Heart left ventricle (tissue), 16 donors: ENCODE data around the gene TGFBR3L. TPM values are rescaled to one million over a fixed set of nuclear protein-coding genes. Genes with fewer than 3 reads are reported as not detected.

ENCODE experiments used
- ATAC-seq, 4 donors: fragments of 200-7000 bp; cut with Tn5 transposase; one replicate each; pipeline ENCODE4 v1.9.1; 2020 to 2022; ENCODE audit warnings: moderate library complexity in 4 of 4, mild to moderate bottlenecking in 3 of 4, moderate number of reproducible peaks in 1 of 4
- DNase-seq, 5 donors: peaks; one replicate each; pipeline ENCODE4 v3.0.0-alpha.2; 2020
- H3K27ac ChIP-seq, 12 donors: fragments of 200-600 bp; sonication (generic) in 4 of 12; one replicate each; pipeline versions ENCODE4 v1.5.0 to v1.8.0; 2016 to 2022; ENCODE audit warnings: mild to moderate bottlenecking in 2 of 12
- H3K27me3 ChIP-seq, 9 donors: fragments of 200-600 bp; sonication (generic) in 2 of 9; one replicate each; pipeline versions ENCODE4 v1.5.1 to v1.8.0; 2016 to 2022; ENCODE audit warnings: mild to moderate bottlenecking in 3 of 9
- H3K36me3 ChIP-seq, 9 donors: fragments of 200-600 bp; sonication (generic) in 2 of 9; one replicate each; pipeline versions ENCODE4 v1.5.0 to v1.8.0; 2018 to 2022; ENCODE audit warnings: mild to moderate bottlenecking in 2 of 9
- H3K4me1 ChIP-seq, 12 donors: fragments of 200-600 bp; sonication (generic) in 4 of 12; one replicate each; pipeline versions ENCODE4 v1.5.0 to v1.8.0; 2016 to 2022; ENCODE audit warnings: mild to moderate bottlenecking in 3 of 12
- H3K4me3 ChIP-seq, 12 donors: fragments of 200-600 bp; sonication (generic) in 4 of 12; one replicate each; pipeline versions ENCODE4 v1.5.0 to v1.8.0; 2017 to 2022; ENCODE audit warnings: mild to moderate bottlenecking in 9 of 12, moderate library complexity in 4 of 12
- H3K9me3 ChIP-seq, 12 donors: fragments of 200-600 bp; sonication (generic) in 4 of 12; one replicate each; pipeline versions ENCODE4 v1.5.0 to v1.8.0; 2016 to 2022; ENCODE audit warnings: mild to moderate bottlenecking in 1 of 12
- POLR2A ChIP-seq, 2 donors: fragments of 450-650 bp; IDR thresholded peaks; one replicate each; pipeline ENCODE4 v1.6.1; 2017; ENCODE audit warnings: antibody characterized with exemption in 2 of 2, mild to moderate bottlenecking in 2 of 2, moderate library complexity in 2 of 2
- WGBS, 4 donors: extraction: QIAGEN DNeasy Blood & Tissue Kit in 2 of 4; methylation state at CpG; one replicate each; pipeline versions ENCODE4 v1.1.5 to v1.1.7; 2013 to 2018; 5-methylcytosine and 5-hydroxymethylcytosine counted together
- intact Hi-C, 10 donors: fragments of 100-400 bp; cut with DNase I; formaldehyde crosslinking; loops; one replicate each; pipeline versions ENCODE4 v1.11.1 to v1.14.2; 2022
- polyA plus RNA-seq, 2 donors: library from polyadenylated mRNA; stranded (reverse); fragments of 200-250 nt; gene quantifications; one replicate each; pipeline ENCODE4 v1.2.3, GENCODE V29; 2013
- total RNA-seq, 9 donors: library from RNA; depleted of rRNA in 2 of 9; stranded (reverse); fragments of >200 nt in 2 of 9; fragmentation: NEBNext Ultra II Directional in 3 of 9; extraction: Animal tissue kit (Norgen Biotek cat#: 25700) in 3 of 9; gene quantifications; one replicate each; pipeline versions ENCODE4 v1.1.0 to v1.2.4, GENCODE V29; 2016 to 2023
- TF ChIP-seq, protein P1 (sequence below), 12 donors: fragments of 200-600 bp; sonication (generic) in 4 of 12; IDR thresholded peaks; one replicate each; pipeline versions ENCODE4 v1.5.0 to v1.8.0; 2018 to 2022; ENCODE audit warnings: antibody characterized with exemption in 12 of 12, mild to moderate bottlenecking in 5 of 12
- donor health status: ischemic (EF 13 %, LVEDD 7.1; RV severe dilation, severe dysfunction).
- donor health status: healthy with polysubstance abuse.
- donor health status: DM: no; HTN: yes; CAD: no.
- donor health status: DM: no; HTN: no; CAD: no.
- donor health status: ischemic (EF 25% LVEDD 6.9; RV normal size, moderate dysfunction).
- donor health status: ischemic (EF 25% LVEDD 5.7; RV mildly dilated, moderate dysfunction).
- donor health status: healthy.
- donor health status: DM: yes; HTN: yes; CAD: no.
- donor health status: ischemic (EF 35%, LVEDD 5.7; RV mildly dilated, moderate dysfunction).
- donor health status: nonischemic (EF 11% LVEDD 7.7; RV severe dilation, severe dysfunction).
- donor health status: DM: yes; HTN: yes; CAD: no.
- donor health status: PGD.
- donor health status: ischemic (EF 29% LVEDD 5.4; RV normal size, mild dysfunction).
- donor health status: nonischemic (EF 23%, LVEDD 6.1; RV moderate dilation, normal function).

The TGFBR3L gene
- total and polyA plus RNA-seq, 11 donors = 0.76 to 41.2 (median 6.8) TPM

DNA sequence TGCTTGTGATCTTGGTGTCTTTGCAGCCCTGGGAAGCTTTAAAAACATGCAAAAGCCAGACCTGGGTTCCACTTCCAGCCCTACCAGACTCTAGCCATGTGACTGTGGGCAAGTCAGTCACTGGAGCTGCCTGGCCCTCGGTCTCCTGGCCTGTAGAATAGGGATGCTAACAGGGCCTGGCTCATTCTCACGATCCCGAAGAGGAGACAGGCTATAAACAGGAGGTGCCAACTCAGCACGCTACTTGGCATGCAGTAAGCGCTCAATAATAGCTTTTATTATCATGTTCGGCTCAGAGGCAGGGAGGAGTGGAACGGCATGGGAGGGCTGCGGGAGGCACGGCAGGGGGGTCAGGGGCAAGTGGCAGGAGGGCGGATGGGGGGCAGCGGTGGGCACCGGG is 9.6 kb downstream of the TGFBR3L start:
- H3K9me3 ChIP-seq = no peaks in the 10 kb centered on the region
- DNase-seq (no peak), ATAC-seq (no peak)
- no peak overlapping the region for H3K4me3 ChIP-seq
- H3K27ac ChIP-seq = peak overlapping the region in 1 of 12 donors; percentile 96
- H3K27me3 ChIP-seq = peaks cover 0 to 2% (median under 1%) of the 10 kb centered on the region in 9 donors
- intact Hi-C loops = loop anchor here in 6 of 10 donors (2.0 to 5.0 kb wide), 4 partner anchors 67 to 72 kb away; no protein-coding TSS in a partner anchor
- H3K36me3 ChIP-seq = peaks cover 0 to 28% (median 14%) of the 10 kb centered on the region in 9 donors
- 73 to 84% (median 78%) methylated on average over 8 to 12 of the region's 12 CpGs for WGBS, 4 donors
- H3K4me1 ChIP-seq = peaks cover 8 to 66% (median 43%) of the 10 kb centered on the region in 12 donors
- no peak for TF ChIP-seq POLR2A (IDR thresholded peaks at IDR 0.05)
- TF ChIP-seq, protein P1, sequence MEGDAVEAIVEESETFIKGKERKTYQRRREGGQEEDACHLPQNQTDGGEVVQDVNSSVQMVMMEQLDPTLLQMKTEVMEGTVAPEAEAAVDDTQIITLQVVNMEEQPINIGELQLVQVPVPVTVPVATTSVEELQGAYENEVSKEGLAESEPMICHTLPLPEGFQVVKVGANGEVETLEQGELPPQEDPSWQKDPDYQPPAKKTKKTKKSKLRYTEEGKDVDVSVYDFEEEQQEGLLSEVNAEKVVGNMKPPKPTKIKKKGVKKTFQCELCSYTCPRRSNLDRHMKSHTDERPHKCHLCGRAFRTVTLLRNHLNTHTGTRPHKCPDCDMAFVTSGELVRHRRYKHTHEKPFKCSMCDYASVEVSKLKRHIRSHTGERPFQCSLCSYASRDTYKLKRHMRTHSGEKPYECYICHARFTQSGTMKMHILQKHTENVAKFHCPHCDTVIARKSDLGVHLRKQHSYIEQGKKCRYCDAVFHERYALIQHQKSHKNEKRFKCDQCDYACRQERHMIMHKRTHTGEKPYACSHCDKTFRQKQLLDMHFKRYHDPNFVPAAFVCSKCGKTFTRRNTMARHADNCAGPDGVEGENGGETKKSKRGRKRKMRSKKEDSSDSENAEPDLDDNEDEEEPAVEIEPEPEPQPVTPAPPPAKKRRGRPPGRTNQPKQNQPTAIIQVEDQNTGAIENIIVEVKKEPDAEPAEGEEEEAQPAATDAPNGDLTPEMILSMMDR (IDR thresholded peaks at IDR 0.05) = no peak

DNA sequence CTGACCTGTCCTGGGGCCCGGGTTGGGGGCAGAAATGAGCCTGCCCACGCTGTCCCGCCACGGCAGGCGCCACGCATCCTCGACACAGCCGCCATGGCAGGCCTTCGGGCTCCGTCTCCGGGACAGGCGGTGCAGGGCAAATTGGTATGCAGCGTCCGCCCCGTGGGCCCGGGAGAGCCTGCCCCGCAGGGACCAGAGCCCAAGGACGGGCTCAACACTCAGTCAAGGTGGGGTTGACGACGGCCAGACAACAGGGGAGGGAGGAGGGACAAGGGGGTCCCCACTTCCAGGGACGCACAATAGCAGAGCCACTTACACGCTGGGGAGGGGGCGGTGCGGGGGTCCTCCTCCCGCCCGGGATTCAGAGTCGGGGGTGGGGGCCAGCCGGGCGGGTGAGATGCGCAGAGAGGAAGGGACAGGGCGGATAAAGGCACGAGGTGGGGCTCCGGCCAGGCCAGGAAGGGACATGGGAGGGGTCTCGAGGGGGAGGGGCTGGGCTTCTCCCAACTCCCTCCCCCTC is 10.1 kb downstream of the TGFBR3L start:
- intact Hi-C loops = loop anchor here in 7 of 10 donors (2.0 to 5.0 kb wide), 4 partner anchors 67 to 72 kb away; no protein-coding TSS in a partner anchor
- Histone ChIP-seq H3K27me3 (no peaks in the 10 kb centered on the region), H3K9me3 (no peaks in the 10 kb centered on the region), H3K27ac (peak overlapping the region in 1 of 12 donors; percentile 96), H3K4me1 (peaks cover 8 to 64% (median 41%) of the 10 kb centered on the region in 12 donors), H3K36me3 (peaks cover 0 to 28% (median 14%) of the 10 kb centered on the region in 9 donors), H3K4me3 (peak overlapping the region in 11 of 12 donors; percentile 20 to 70 (median 47))
- DNase-seq = peak in 2 of 5 donors; percentile 8 to 31
- TF ChIP-seq, protein P1 (IDR thresholded peaks at IDR 0.05) = no peak
- no peak for TF ChIP-seq POLR2A (IDR thresholded peaks at IDR 0.05)
- 33 to 41% (median 40%) methylated on average over 14 to 34 of the region's 34 CpGs for WGBS, 4 donors
- ATAC-seq = no peak

DNA sequence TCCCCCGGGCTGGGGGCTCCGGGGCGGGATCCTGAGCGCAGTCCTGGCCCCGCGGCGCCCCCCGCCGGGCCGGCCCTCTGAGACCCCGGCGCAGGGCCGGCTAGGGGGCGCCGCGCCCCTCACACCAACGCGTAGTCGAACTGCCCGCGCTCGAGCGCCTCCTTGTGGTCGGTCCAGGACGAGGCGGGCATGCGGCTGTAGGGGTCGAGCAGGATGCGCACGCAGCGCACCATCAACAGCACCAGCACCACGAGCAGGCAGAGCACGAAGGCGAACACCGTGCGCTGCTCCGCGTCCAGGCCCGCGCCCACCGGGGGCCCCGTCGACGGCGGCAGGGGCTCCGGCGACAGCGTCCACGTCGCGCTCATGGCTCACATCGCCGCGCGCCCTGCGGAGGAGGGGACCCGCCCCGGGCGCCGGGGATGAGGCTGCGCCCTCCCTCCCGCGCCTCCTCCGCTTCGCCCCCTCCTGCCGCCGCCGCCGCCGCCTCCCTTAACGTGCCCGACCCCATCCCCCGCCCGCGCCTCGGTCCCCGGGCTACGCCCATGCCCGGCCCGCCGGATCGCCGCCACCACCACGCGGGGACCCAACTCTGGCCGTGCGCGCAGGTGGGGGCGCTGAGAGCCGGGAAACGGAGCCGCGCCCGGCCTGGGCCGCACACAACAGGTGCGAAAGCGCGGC is 10.7 kb downstream of the TGFBR3L start:
- H3K36me3 ChIP-seq = peaks cover 0 to 31% (median 18%) of the 10 kb centered on the region in 9 donors
- DNase-seq = peak in 3 of 5 donors; percentile 54 to 64 (median 63)
- WGBS, 4 donors = 0 to 2% (median 1%) methylated on average over 12 to 98 of the region's 98 CpGs

More for the DNA sequence above, 10.7 kb downstream of the TGFBR3L start:
- H3K27me3 ChIP-seq = no peaks in the 10 kb centered on the region
- H3K27ac ChIP-seq = peak overlapping the region in 1 of 12 donors; percentile 96
- H3K9me3 ChIP-seq = no peaks in the 10 kb centered on the region
- peak overlapping the region; percentile 17 to 70 (median 45) for H3K4me3 ChIP-seq
- no peak for ATAC-seq
- intact Hi-C loops = loop anchor here in 3 of 10 donors (2.0 to 5.0 kb wide), 3 partner anchors 71 to 73 kb away; no protein-coding TSS in a partner anchor
- peaks cover 8 to 61% (median 38%) of the 10 kb centered on the region in 12 donors for H3K4me1 ChIP-seq
- no peak for TF ChIP-seq POLR2A (IDR thresholded peaks at IDR 0.05)
- TF ChIP-seq, protein P1 (IDR thresholded peaks at IDR 0.05) = peak; percentile 69 to 90 (median 78)
